ENCODE results near the gene ZNF132.

GRCh38 chr19:58400916-58401839 is 38.8 kb downstream of the ZNF132 start:
- TF ChIP-seq PKNOX1 (IDR thresholded peaks at IDR 0.05) = 0 out of 2 replicates have a peak, but pooled peaks have one; percentile 47
- TF ChIP-seq HDGF (IDR thresholded peaks at IDR 0.05; ENCODE audit: borderline replicate concordance) = no peak
- TF ChIP-seq TARDBP (IDR thresholded peaks at IDR 0.05) = no peak
- TF ChIP-seq LEF1 (IDR thresholded peaks at IDR 0.05; ENCODE audit: borderline replicate concordance) = 0 out of 2 replicates have a peak, but pooled peaks have one; percentile 11
- TF ChIP-seq FOXA1 (IDR thresholded peaks at IDR 0.05) = no peak
- TF ChIP-seq SP1 (IDR thresholded peaks at IDR 0.05) = no peak
- no peak for TF ChIP-seq NFRKB (IDR thresholded peaks at IDR 0.05)
- TF ChIP-seq ZNF384 (IDR thresholded peaks at IDR 0.05) = no peak
- peak; percentile 96 for TF ChIP-seq L3MBTL2 (conservative IDR thresholded peaks at IDR 0.05)
